AG09309 (cell line): ENCODE results near the gene PHC3.
"Not testable (repeated sequence)": the region's sequence is repeated elsewhere in the genome, so short reads cannot be mapped to it uniquely, and the experiment has no call there.

Source experiments
- DNase-seq: peaks from one replicate; pipeline ENCODE4 v3.0.0-alpha.2; 2010; ENCODE audit warnings: low read depth
- H3K4me3 ChIP-seq: 2 replicates; pipeline ENCODE4 v1.5.1; 2011; ENCODE audit warnings: mild to moderate bottlenecking, low read depth, low read length, moderate library complexity; ENCODE audit not compliant: control insufficient read depth
- CTCF ChIP-seq: IDR thresholded peaks from 2 replicates; pipeline ENCODE4 v1.5.1; 2011; ENCODE audit warnings: mild to moderate bottlenecking, low read depth, low read length, inconsistent platforms; ENCODE audit not compliant: insufficient read depth, control insufficient read depth; ENCODE audit errors: missing control alignments

Gene PHC3

GRCh38 chr3:170204509-170204908, 23.0 kb upstream of the PHC3 start:
- no peak for DNase-seq
- TF ChIP-seq CTCF: no peak
- H3K4me3 ChIP-seq: no peak overlapping the region

GRCh38 chr3:170204023-170204472, 22.5 kb upstream of the PHC3 start:
- H3K4me3 ChIP-seq: no peak overlapping the region
- TF ChIP-seq CTCF: no peak
- DNase-seq: no peak

GRCh38 chr3:170203457-170203856, 21.9 kb upstream of the PHC3 start:
- H3K4me3 ChIP-seq: no peak overlapping the region
- DNase-seq: no peak
- no peak for TF ChIP-seq CTCF

GRCh38 chr3:170201527-170201926, 20.0 kb upstream of the PHC3 start:
- no peak for DNase-seq

GRCh38 chr3:170200987-170201386, 19.5 kb upstream of the PHC3 start:
- H3K4me3 ChIP-seq: no peak overlapping the region
- DNase-seq: no peak
- TF ChIP-seq CTCF: no peak

More at GRCh38 chr3:170201527-170201926, 20.0 kb upstream of the PHC3 start:
- no peak overlapping the region for H3K4me3 ChIP-seq
- no peak for TF ChIP-seq CTCF

- no peak overlapping the region for H3K4me3 ChIP-seq
- DNase-seq: no peak
- no peak for TF ChIP-seq CTCF
Measured at GRCh38 chr3:170196833-170197232, 15.3 kb upstream of the PHC3 start.

- not testable (repeated sequence) for DNase-seq, H3K4me3 ChIP-seq
Measured at GRCh38 chr3:170195759-170196158, 14.2 kb upstream of the PHC3 start.
